OCI-LY7 (cell line): Measurements from ENCODE around the gene COMMD9. TPM values are rescaled to one million over a fixed set of nuclear protein-coding genes. Genes with fewer than 3 reads are reported as not detected.

ENCODE experiments used
- BruUV-seq: library from RNA; stranded (reverse); fragments of 400-500 nt; replicated peaks from 2 replicates; lab custom pipeline; 2021; lab: Mats Ljungman, UMichigan
- CTCF ChIA-PET: fragments of 300-600 bp; sonication (Branson Sonifier 250); formaldehyde crosslinking; loops from one replicate; lab custom pipeline; 2022; ENCODE audit warnings: antibody characterized with exemption; ENCODE audit not compliant: unreplicated experiment; lab: Charles Lee
- POLR2A ChIA-PET: fragments of 300-600 bp; sonication (Branson Sonifier 250); formaldehyde crosslinking; loops from one replicate; lab custom pipeline; 2022; ENCODE audit warnings: antibody characterized with exemption; lab: Charles Lee
- DNase-seq: peaks from one replicate; pipeline ENCODE4 v3.0.0-alpha.2; 2015; ENCODE audit warnings: low spot score
- H2AFZ ChIP-seq: fragments of 200-600 bp; sonication (generic), shearing (Covaris generic); 2 replicates; pipeline ENCODE4 v1.6.1; 2014; ENCODE audit warnings: mild to moderate bottlenecking, antibody characterized with exemption, low read length, moderate library complexity
- H3K27ac ChIP-seq: fragments of 200-600 bp; sonication (generic); 2 replicates; pipeline ENCODE4 v1.5.1; 2014; ENCODE audit warnings: mixed run types, low read depth, mild to moderate bottlenecking, moderate library complexity, low read length, inconsistent platforms; ENCODE audit not compliant: poor library complexity, severe bottlenecking
- H3K36me3 ChIP-seq: fragments of 200-600 bp; sonication (generic); 2 replicates; pipeline ENCODE4 v1.6.1; 2014; ENCODE audit warnings: mild to moderate bottlenecking, antibody characterized with exemption, low read length, moderate library complexity, mixed read lengths; ENCODE audit not compliant: insufficient read depth
- H3K4me1 ChIP-seq: fragments of 200-600 bp; sonication (generic); 2 replicates; pipeline ENCODE4 v1.5.1; 2014; ENCODE audit warnings: mild to moderate bottlenecking, low read length; ENCODE audit not compliant: insufficient read depth, poor library complexity, severe bottlenecking
- H3K4me2 ChIP-seq: fragments of 200-600 bp; sonication (generic); 2 replicates; pipeline ENCODE4 v1.6.1; 2014; ENCODE audit warnings: mild to moderate bottlenecking, low read length
- H3K4me3 ChIP-seq: fragments of 200-600 bp; sonication (generic); 2 replicates; pipeline ENCODE4 v1.5.1; 2014; ENCODE audit warnings: mild to moderate bottlenecking, low read depth, low read length; ENCODE audit not compliant: poor library complexity, severe bottlenecking
- H3K79me2 ChIP-seq: fragments of 200-600 bp; sonication (generic); 2 replicates; pipeline ENCODE4 v1.6.1; 2016; ENCODE audit warnings: low read depth, mild to moderate bottlenecking, low read length, moderate library complexity, mixed read lengths; ENCODE audit not compliant: insufficient read depth
- H3K9me2 ChIP-seq: fragments of 200-600 bp; sonication (generic); 2 replicates; pipeline ENCODE4 v1.6.1; 2016; ENCODE audit warnings: mild to moderate bottlenecking, low read length, mixed read lengths; ENCODE audit not compliant: insufficient read depth
- H3K9me3 ChIP-seq: fragments of 200-600 bp; sonication (generic); 2 replicates; pipeline ENCODE4 v1.6.1; 2014; ENCODE audit warnings: mild to moderate bottlenecking, mixed run types, low read length, mixed read lengths
- H4K20me1 ChIP-seq: fragments of 200-600 bp; sonication (generic); 2 replicates; pipeline ENCODE4 v1.6.1; 2014; ENCODE audit warnings: mild to moderate bottlenecking, antibody characterized with exemption, low read length, moderate library complexity, mixed read lengths; ENCODE audit not compliant: insufficient read depth
- EZH2phosphoT487 ChIP-seq: fragments of 200-600 bp; sonication (generic); IDR thresholded peaks from 2 replicates; pipeline ENCODE4 v1.6.1; 2018; ENCODE audit warnings: low read depth, borderline replicate concordance, mild to moderate bottlenecking, mixed run types, antibody characterized with exemption, low read length, moderate library complexity, mixed read lengths
- intact Hi-C: fragments of 100-400 bp; cut with micrococcal nuclease; formaldehyde crosslinking; loops from one replicate; pipeline ENCODE4 v1.10.0; 2022; ENCODE audit not compliant: unreplicated experiment
- total RNA-seq, 2 experiments: library from RNA; depleted of rRNA in 1 of 2; stranded (reverse); fragments of >200 nt in 1 of 2; shearing (Covaris generic) in 1 of 2; gene quantifications; 2 replicates each; pipeline ENCODE4 v1.2.3, GENCODE V29; 2014 to 2022
- TF ChIP-seq, protein P1 (sequence below): fragments of 200-600 bp; sonication (generic); conservative IDR thresholded peaks from 2 replicates; pipeline ENCODE4 v1.5.1; 2014; ENCODE audit warnings: mild to moderate bottlenecking, antibody characterized with exemption, low read length, moderate library complexity, mixed read lengths

Gene COMMD9
- total RNA-seq, 2 experiments from 2014 or later = 37.6 to 46.8 TPM

DNA sequence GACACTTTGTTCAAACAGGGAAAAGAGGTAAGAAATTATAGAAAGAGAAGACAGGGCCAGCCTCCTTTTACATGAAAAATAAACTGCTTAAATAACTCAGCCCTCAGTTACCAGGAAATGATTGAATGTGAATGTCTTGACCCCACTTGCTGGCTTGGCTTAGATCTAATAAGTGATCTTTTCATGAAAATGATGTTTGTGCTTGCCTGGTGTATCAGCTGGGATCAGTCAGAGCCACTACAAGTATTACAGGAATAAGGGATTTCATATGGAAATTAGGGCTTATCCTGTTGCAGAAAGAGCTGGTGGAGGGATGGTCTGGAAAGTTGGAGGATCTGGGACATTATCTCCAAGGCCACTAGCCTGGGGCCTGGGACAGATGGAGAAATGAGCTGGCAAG, 51.8 kb downstream of the COMMD9 start:
- POLR2A ChIA-PET = no interaction called here
- Histone ChIP-seq H3K4me3 (no peak overlapping the region), H3K36me3 (no peaks in the 10 kb centered on the region), H3K27ac (no peak overlapping the region), H3K9me2 (no peaks in the 10 kb centered on the region), H3K9me3 (no peaks in the 10 kb centered on the region), H2AFZ (no peak overlapping the region), H3K79me2 (no peaks in the 10 kb centered on the region), H3K4me2 (no peak overlapping the region), H3K4me1 (no peaks in the 10 kb centered on the region), H4K20me1 (no peaks in the 10 kb centered on the region)
- intact Hi-C loops = no loop called here
- TF ChIP-seq, protein P1, sequence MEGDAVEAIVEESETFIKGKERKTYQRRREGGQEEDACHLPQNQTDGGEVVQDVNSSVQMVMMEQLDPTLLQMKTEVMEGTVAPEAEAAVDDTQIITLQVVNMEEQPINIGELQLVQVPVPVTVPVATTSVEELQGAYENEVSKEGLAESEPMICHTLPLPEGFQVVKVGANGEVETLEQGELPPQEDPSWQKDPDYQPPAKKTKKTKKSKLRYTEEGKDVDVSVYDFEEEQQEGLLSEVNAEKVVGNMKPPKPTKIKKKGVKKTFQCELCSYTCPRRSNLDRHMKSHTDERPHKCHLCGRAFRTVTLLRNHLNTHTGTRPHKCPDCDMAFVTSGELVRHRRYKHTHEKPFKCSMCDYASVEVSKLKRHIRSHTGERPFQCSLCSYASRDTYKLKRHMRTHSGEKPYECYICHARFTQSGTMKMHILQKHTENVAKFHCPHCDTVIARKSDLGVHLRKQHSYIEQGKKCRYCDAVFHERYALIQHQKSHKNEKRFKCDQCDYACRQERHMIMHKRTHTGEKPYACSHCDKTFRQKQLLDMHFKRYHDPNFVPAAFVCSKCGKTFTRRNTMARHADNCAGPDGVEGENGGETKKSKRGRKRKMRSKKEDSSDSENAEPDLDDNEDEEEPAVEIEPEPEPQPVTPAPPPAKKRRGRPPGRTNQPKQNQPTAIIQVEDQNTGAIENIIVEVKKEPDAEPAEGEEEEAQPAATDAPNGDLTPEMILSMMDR = no peak
- no peak for TF ChIP-seq EZH2phosphoT487
- CTCF ChIA-PET = no interaction called here
- no peak for DNase-seq
- no TSS peak for BruUV-seq

DNA sequence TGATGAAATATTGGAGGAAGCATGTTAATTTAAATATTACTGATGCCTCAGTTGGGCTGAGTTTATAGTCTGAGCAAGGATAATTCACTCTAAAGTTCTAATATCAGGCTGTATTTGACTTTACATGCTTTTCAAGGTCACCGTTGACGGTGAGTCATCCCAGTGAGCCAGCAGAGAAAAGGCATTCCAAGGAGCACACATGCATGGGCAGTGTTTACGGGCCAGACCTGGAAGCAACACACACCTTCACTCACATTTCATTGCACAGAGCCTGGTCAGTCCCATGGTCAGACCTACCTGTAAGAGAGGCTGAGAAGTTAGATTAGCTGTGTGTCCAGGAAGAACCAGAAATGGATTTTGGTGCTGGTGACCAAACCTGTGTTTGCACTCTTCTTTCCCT, 53.5 kb downstream of the COMMD9 start:
- no TSS peak for BruUV-seq
- H3K4me2 ChIP-seq = no peak overlapping the region
- H3K36me3 ChIP-seq = no peaks in the 10 kb centered on the region
- intact Hi-C loops = no loop called here
- H4K20me1 ChIP-seq = no peaks in the 10 kb centered on the region
- H3K9me2 ChIP-seq = no peaks in the 10 kb centered on the region
- no peaks in the 10 kb centered on the region for H3K4me1 ChIP-seq
- H3K27ac ChIP-seq = no peak overlapping the region
- TF ChIP-seq EZH2phosphoT487 = no peak
- TF ChIP-seq, protein P1 = no peak
- POLR2A ChIA-PET = no interaction called here
- H3K9me3 ChIP-seq = no peaks in the 10 kb centered on the region
- no peak for DNase-seq
- H3K79me2 ChIP-seq = no peaks in the 10 kb centered on the region
- CTCF ChIA-PET = no interaction called here
- H2AFZ ChIP-seq = no peak overlapping the region
- no peak overlapping the region for H3K4me3 ChIP-seq

DNA sequence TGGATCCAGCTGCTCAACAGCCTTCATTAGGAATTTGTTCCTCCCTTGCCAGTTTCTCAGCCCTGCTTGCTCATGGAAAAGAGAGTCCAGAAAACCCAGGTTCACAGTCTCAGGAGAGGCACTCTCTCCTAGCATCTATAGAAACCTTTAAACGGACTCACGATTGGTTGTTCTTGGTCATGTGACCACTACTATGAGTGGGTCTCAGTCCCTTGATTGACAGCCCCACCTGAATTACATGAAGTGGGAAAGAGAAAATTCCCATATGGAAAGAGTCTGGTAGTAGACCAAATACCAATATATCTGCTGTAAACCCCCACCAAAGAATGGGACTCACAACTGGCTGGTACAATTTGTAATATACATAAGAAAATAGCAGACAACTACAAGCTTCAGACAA, 54.4 kb downstream of the COMMD9 start:
- BruUV-seq = no TSS peak

More for the DNA sequence above, 54.4 kb downstream of the COMMD9 start:
- Histone ChIP-seq H3K79me2 (no peaks in the 10 kb centered on the region), H3K4me2 (no peak overlapping the region), H3K9me2 (no peaks in the 10 kb centered on the region), H3K27ac (no peak overlapping the region), H2AFZ (no peak overlapping the region), H3K36me3 (no peaks in the 10 kb centered on the region), H3K9me3 (no peaks in the 10 kb centered on the region), H3K4me1 (no peaks in the 10 kb centered on the region), H3K4me3 (no peak overlapping the region), H4K20me1 (no peaks in the 10 kb centered on the region)
- DNase-seq = no peak
- CTCF ChIA-PET = interaction anchor here (0.6 kb wide), 1 partner anchor 164 kb away, joined by 3 read pairs; no protein-coding TSS in a partner anchor
- POLR2A ChIA-PET = no interaction called here
- intact Hi-C loops = no loop called here
- TF ChIP-seq, protein P1 = no peak
- no peak for TF ChIP-seq EZH2phosphoT487
